Left ventricle myocardium inferior (tissue), 1 donor: ENCODE data around the gene PRKCE. TPM values are rescaled to one million over a fixed set of nuclear protein-coding genes. Genes with fewer than 3 reads are reported as not detected.
"Not testable (repeated sequence)": the region's sequence is repeated elsewhere in the genome, so short reads cannot be mapped to it uniquely, and the experiment has no call there.

Experiments used
- DNase-seq: peaks from one replicate; pipeline ENCODE4 v3.0.0-alpha.2; 2020
- H3K27ac ChIP-seq: fragments of 200-600 bp; replicated peaks from 2 replicates; pipeline ENCODE4 v1.8.0; 2021
- H3K27me3 ChIP-seq: fragments of 200-600 bp; 2 replicates; pipeline ENCODE4 v1.8.0; 2021; ENCODE audit warnings: low read depth
- H3K36me3 ChIP-seq: fragments of 200-600 bp; 2 replicates; pipeline ENCODE4 v1.8.0; 2021
- H3K4me1 ChIP-seq: fragments of 200-600 bp; 2 replicates; pipeline ENCODE4 v1.8.0; 2021
- H3K4me3 ChIP-seq: fragments of 200-600 bp; 2 replicates; pipeline ENCODE4 v1.8.0; 2021; ENCODE audit warnings: mild to moderate bottlenecking, moderate library complexity
- H3K9me3 ChIP-seq: fragments of 200-600 bp; replicated peaks from 2 replicates; pipeline ENCODE4 v1.8.0; 2021
- CTCF ChIP-seq: fragments of 200-600 bp; IDR thresholded peaks from 2 replicates; pipeline ENCODE4 v1.8.0; 2021; ENCODE audit warnings: antibody characterized with exemption, mild to moderate bottlenecking, borderline replicate concordance
- intact Hi-C: fragments of 100-400 bp; cut with micrococcal nuclease; formaldehyde crosslinking; loops from one replicate; pipeline ENCODE4 v1.11.0; 2022
- total RNA-seq: library from RNA; stranded (reverse); fragmentation: NEBNext Ultra II Directional; extraction: Animal tissue kit (Norgen Biotek cat#: 25700); gene quantifications from one replicate; pipeline ENCODE4 v1.2.1, GENCODE V29; 2021
- donor health status: DM: no; HTN: yes; CAD: no; lungs with severe emphysema.

The PRKCE gene
- total RNA-seq, 1 donor from 2014 or later, result 14.7 TPM

GRCh38 chr2:45713136-45713535 is 61.7 kb downstream of the PRKCE start:
- Histone ChIP-seq H3K27me3 (no peaks in the 10 kb centered on the region), H3K4me1 (peaks cover 22% of the 10 kb centered on the region), H3K4me3 (no peak overlapping the region), H3K27ac (no peak overlapping the region), H3K36me3 (peaks cover under 1% of the 10 kb centered on the region), H3K9me3 (no peaks in the 10 kb centered on the region)
- no peak for DNase-seq
- TF ChIP-seq CTCF, result no peak
- intact Hi-C loops, result no loop called here

DNA sequence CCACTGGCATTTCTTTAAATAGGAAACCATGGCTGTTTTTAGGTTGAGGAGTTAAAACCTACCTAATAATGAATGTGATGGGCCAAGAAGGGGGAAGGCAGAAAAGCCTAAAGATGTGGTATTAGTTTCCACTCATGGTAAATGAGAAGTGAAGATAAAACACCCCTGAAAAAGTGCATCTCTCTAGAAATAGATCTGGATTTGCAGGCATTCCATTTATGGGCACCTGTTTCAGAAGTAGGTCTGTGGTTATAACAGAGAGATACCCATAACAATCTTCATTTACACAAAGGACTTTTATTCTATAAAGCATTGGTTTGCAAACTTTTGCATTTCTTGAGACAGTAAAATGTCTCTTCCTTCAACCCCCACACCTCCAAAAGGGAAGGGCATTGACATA is 62.1 kb downstream of the PRKCE start:
- Histone ChIP-seq H3K36me3 (no peaks in the 10 kb centered on the region), H3K27me3 (no peaks in the 10 kb centered on the region), H3K4me1 (peaks cover 22% of the 10 kb centered on the region), H3K9me3 (no peaks in the 10 kb centered on the region), H3K27ac (no peak overlapping the region), H3K4me3 (no peak overlapping the region)
- intact Hi-C loops, result no loop called here
- no peak for TF ChIP-seq CTCF
- no peak for DNase-seq

- intact Hi-C loops, result no loop called here
- no peak for TF ChIP-seq CTCF
- DNase-seq, result no peak
- Histone ChIP-seq H3K36me3 (no peaks in the 10 kb centered on the region), H3K9me3 (no peaks in the 10 kb centered on the region), H3K4me3 (no peak overlapping the region), H3K4me1 (peaks cover 15% of the 10 kb centered on the region), H3K27me3 (no peaks in the 10 kb centered on the region), H3K27ac (no peak overlapping the region)
Observed at GRCh38 chr2:45714679-45715078, 63.2 kb downstream of the PRKCE start.

- DNase-seq, result no peak
- intact Hi-C loops, result no loop called here
Observed at GRCh38 chr2:45715601-45716379, 64.3 kb downstream of the PRKCE start.

GRCh38 chr2:45716432-45716831 is 65.0 kb downstream of the PRKCE start:
- H3K27ac ChIP-seq, intact Hi-C loops, H3K9me3 ChIP-seq, H3K27me3 ChIP-seq, DNase-seq, H3K4me3 ChIP-seq, H3K36me3 ChIP-seq: not testable (repeated sequence)
- H3K4me1 ChIP-seq, result peaks cover 20% of the 10 kb centered on the region

More at GRCh38 chr2:45715601-45716379, 64.3 kb downstream of the PRKCE start:
- no peaks in the 10 kb centered on the region for H3K36me3 ChIP-seq
- TF ChIP-seq CTCF, result no peak
- peaks cover 15% of the 10 kb centered on the region for H3K4me1 ChIP-seq
- H3K27ac ChIP-seq, result no peak overlapping the region
- H3K9me3 ChIP-seq, result no peaks in the 10 kb centered on the region
- no peaks in the 10 kb centered on the region for H3K27me3 ChIP-seq
- H3K4me3 ChIP-seq, result no peak overlapping the region

DNA sequence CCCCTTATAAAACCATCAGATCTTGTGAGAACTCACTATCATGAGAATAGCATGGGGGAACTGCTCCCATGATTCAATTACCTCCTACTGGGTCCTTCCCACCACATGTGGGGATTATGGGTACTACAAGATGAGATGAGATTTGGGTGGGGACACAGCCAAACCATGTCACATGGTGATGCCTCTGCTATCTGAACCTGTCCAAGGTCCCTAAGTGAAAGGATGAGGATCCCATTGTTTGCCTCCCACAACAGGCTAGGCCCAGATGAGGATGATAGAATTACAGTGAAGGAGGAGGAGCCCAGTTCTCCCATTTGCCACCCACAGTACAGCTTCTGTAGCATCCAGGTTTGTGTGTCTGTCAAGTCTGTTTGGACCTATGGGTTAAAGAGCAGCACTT is 65.4 kb downstream of the PRKCE start:
- Histone ChIP-seq H3K36me3 (no peaks in the 10 kb centered on the region), H3K27ac (no peak overlapping the region), H3K4me1 (peaks cover 20% of the 10 kb centered on the region), H3K27me3 (no peaks in the 10 kb centered on the region), H3K9me3 (no peaks in the 10 kb centered on the region), H3K4me3 (no peak overlapping the region)
- no peak for TF ChIP-seq CTCF
- DNase-seq, result no peak
- intact Hi-C loops, result no loop called here
